GM12878 (cell line): ENCODE results near the gene UBE2J2. TPM values are rescaled to one million over a fixed set of nuclear protein-coding genes. Genes with fewer than 3 reads are reported as not detected.
A peak's percentile ranks its signal among the peaks of the same experiment; 100 is the strongest.

Source experiments
- CBX5 ChIP-seq: sonication (generic); IDR thresholded peaks from 2 replicates; pipeline ENCODE4 v1.6.1; 2016; ENCODE audit warnings: low read depth, moderate library complexity, mild to moderate bottlenecking, inconsistent platforms
- CREB1 ChIP-seq: IDR thresholded peaks from 2 replicates; pipeline ENCODE4 v1.6.1; 2012; ENCODE audit warnings: low read depth, mild to moderate bottlenecking, inconsistent platforms
- DPF2 ChIP-seq: fragments of 450-650 bp; IDR thresholded peaks from 2 replicates; pipeline ENCODE4 v1.6.1; 2017; ENCODE audit warnings: mild to moderate bottlenecking
- ETV6 ChIP-seq, 2 experiments: fragments of 450-650 bp in 1 of 2; IDR thresholded peaks in 1 of 2; conservative IDR thresholded peaks in 1 of 2; 2 replicates each; pipeline ENCODE4 v1.6.1; 2014; ENCODE audit warnings: antibody characterized with exemption in 1 of 2, borderline replicate concordance in 1 of 2, low read depth in 1 of 2, mild to moderate bottlenecking in 1 of 2, moderate library complexity in 1 of 2
- IKZF1 ChIP-seq: fragments of 450-650 bp; conservative IDR thresholded peaks from 2 replicates; pipeline ENCODE4 v1.6.1; 2017; ENCODE audit warnings: antibody characterized with exemption, mild to moderate bottlenecking
- PAX5 ChIP-seq: IDR thresholded peaks from 2 replicates; pipeline ENCODE4 v1.6.1; 2011; ENCODE audit warnings: low read depth, low read length, borderline replicate concordance
- RELA ChIP-seq: fragments of 450-650 bp; IDR thresholded peaks from 2 replicates; pipeline ENCODE4 v1.8.0; 2014; ENCODE audit warnings: borderline replicate concordance; ENCODE audit not compliant: partially characterized antibody
- SMAD1 ChIP-seq: fragments of 450-650 bp; IDR thresholded peaks from 2 replicates; pipeline ENCODE4 v1.6.1; 2018; ENCODE audit warnings: mild to moderate bottlenecking, low read depth; ENCODE audit not compliant: partially characterized antibody
- USF1 ChIP-seq: IDR thresholded peaks from 2 replicates; pipeline ENCODE4 v1.6.1; 2011; ENCODE audit warnings: borderline replicate concordance, low read depth, mild to moderate bottlenecking, moderate library complexity, mixed read lengths, low read length; ENCODE audit not compliant: insufficient read depth; ENCODE audit errors: extremely low read length
- polyA plus RNA-seq, 11 experiments: library from polyadenylated mRNA; depleted of rRNA in 4 of 11; unstranded in 6 of 11; stranded (reverse) in 5 of 11; fragments of >200 nt; fragmentation: Nextera tagmentation in 4 of 11; fragmentation: Illumina TruSeq in 1 of 11; extraction: Ambion mirVana in 4 of 11; extraction: Trizol in 1 of 11; gene quantifications; 1 replicate in 1 of 11; 2 replicates in 10 of 11; pipeline versions ENCODE4 v1.2.1 to v1.2.3, GENCODE V29; 2011 to 2016; ENCODE audit warnings: inconsistent platforms in 2 of 11, missing spikeins in 2 of 11, low read depth in 1 of 11
- total RNA-seq, 4 experiments: library from RNA; depleted of rRNA in 3 of 4; stranded (reverse); fragments of >200 nt in 3 of 4; fragmentation: Illumina TruSeq in 1 of 4; extraction: Trizol in 1 of 4; gene quantifications; 2 replicates each; pipeline versions ENCODE4 v1.2.1 to v1.2.3, GENCODE V29; 2013 to 2021
- TF ChIP-seq, protein P1 (sequence below): fragments of 450-650 bp; formaldehyde crosslinking; IDR thresholded peaks from 2 replicates; pipeline ENCODE4 v1.4.0; 2022; ENCODE audit warnings: mild to moderate bottlenecking, moderate library complexity
- TF ChIP-seq, protein P2 (sequence below): fragments of 450-650 bp; IDR thresholded peaks from 2 replicates; pipeline ENCODE4 v1.6.1; 2017; ENCODE audit warnings: low read depth, mild to moderate bottlenecking, moderate library complexity
- TF ChIP-seq, protein P3 (sequence below): IDR thresholded peaks from 2 replicates; pipeline ENCODE4 v1.6.1; 2011; ENCODE audit warnings: borderline replicate concordance, low read depth, mild to moderate bottlenecking, moderate library complexity, low read length; ENCODE audit not compliant: insufficient read depth, poor library complexity, severe bottlenecking
- TF ChIP-seq, protein P4 (sequence below): fragments of 450-650 bp; IDR thresholded peaks from 2 replicates; pipeline ENCODE4 v1.6.1; 2014; ENCODE audit warnings: mild to moderate bottlenecking

The UBE2J2 gene
- total and polyA plus RNA-seq, 10 of the 15 experiments (the other 5 are each of a cell fraction or from before 2014, with no cell fraction given): 0.72 to 70.5 (median 49.2) TPM

- TF ChIP-seq, protein P1, sequence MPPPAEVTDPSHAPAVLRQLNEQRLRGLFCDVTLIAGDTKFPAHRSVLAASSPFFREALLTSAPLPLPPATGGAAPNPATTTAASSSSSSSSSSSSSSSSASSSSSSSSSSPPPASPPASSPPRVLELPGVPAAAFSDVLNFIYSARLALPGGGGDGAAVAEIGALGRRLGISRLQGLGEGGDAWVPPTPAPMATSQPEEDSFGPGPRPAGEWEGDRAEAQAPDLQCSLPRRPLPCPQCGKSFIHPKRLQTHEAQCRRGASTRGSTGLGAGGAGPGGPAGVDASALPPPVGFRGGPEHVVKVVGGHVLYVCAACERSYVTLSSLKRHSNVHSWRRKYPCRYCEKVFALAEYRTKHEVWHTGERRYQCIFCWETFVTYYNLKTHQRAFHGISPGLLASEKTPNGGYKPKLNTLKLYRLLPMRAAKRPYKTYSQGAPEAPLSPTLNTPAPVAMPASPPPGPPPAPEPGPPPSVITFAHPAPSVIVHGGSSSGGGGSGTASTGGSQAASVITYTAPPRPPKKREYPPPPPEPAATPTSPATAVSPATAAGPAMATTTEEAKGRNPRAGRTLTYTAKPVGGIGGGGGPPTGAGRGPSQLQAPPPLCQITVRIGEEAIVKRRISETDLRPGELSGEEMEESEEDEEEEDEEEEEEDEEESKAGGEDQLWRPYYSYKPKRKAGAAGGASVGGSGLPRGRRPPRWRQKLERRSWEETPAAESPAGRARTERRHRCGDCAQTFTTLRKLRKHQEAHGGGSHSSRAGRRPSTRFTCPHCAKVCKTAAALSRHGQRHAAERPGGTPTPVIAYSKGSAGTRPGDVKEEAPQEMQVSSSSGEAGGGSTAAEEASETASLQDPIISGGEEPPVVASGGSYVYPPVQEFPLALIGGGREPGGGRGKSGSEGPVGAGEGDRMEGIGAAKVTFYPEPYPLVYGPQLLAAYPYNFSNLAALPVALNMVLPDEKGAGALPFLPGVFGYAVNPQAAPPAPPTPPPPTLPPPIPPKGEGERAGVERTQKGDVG (CRISPR knock-in tag): peak; percentile 44; the same call in 1 of the 2 replicates
- TF ChIP-seq IKZF1 (peak; percentile 70), PAX5 (0 out of 2 replicates have a peak, but pooled peaks have one; percentile 19), DPF2 (peak; percentile 66), CBX5 (no peak), CREB1 (no peak), RELA (peak; percentile 96), USF1 (no peak), SMAD1 (no peak), ETV6 (conservative IDR thresholded peaks at IDR 0.05 in 1 of 2, IDR thresholded peaks at IDR 0.05 in 1 of 2; ENCODE audit: borderline replicate concordance in 1 of 2, low read depth in 1 of 2) (no peak)
- TF ChIP-seq, protein P2, sequence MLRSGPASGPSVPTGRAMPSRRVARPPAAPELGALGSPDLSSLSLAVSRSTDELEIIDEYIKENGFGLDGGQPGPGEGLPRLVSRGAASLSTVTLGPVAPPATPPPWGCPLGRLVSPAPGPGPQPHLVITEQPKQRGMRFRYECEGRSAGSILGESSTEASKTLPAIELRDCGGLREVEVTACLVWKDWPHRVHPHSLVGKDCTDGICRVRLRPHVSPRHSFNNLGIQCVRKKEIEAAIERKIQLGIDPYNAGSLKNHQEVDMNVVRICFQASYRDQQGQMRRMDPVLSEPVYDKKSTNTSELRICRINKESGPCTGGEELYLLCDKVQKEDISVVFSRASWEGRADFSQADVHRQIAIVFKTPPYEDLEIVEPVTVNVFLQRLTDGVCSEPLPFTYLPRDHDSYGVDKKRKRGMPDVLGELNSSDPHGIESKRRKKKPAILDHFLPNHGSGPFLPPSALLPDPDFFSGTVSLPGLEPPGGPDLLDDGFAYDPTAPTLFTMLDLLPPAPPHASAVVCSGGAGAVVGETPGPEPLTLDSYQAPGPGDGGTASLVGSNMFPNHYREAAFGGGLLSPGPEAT: peak; percentile 74
- TF ChIP-seq, protein P3, sequence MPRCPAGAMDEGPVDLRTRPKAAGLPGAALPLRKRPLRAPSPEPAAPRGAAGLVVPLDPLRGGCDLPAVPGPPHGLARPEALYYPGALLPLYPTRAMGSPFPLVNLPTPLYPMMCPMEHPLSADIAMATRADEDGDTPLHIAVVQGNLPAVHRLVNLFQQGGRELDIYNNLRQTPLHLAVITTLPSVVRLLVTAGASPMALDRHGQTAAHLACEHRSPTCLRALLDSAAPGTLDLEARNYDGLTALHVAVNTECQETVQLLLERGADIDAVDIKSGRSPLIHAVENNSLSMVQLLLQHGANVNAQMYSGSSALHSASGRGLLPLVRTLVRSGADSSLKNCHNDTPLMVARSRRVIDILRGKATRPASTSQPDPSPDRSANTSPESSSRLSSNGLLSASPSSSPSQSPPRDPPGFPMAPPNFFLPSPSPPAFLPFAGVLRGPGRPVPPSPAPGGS: no peak
- TF ChIP-seq, protein P4, sequence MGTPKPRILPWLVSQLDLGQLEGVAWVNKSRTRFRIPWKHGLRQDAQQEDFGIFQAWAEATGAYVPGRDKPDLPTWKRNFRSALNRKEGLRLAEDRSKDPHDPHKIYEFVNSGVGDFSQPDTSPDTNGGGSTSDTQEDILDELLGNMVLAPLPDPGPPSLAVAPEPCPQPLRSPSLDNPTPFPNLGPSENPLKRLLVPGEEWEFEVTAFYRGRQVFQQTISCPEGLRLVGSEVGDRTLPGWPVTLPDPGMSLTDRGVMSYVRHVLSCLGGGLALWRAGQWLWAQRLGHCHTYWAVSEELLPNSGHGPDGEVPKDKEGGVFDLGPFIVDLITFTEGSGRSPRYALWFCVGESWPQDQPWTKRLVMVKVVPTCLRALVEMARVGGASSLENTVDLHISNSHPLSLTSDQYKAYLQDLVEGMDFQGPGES: no peak
Observed at GRCh38 chr1:1215080-1215676, 58.5 kb downstream of the UBE2J2 start (continued).
